Right forelimb (tissue), 1 donor: ENCODE data around the gene MORN3.
"Not testable (repeated sequence)": the region's sequence is repeated elsewhere in the genome, so short reads cannot be mapped to it uniquely, and the experiment has no call there.

Experiments used
- DNase-seq: peaks from one replicate; pipeline ENCODE4 v3.0.0-alpha.2; 2018

The MORN3 gene

GRCh38 chr12:121689430-121689829 is 20.0 kb upstream of the MORN3 start:
- DNase-seq = no peak

GRCh38 chr12:121688966-121689365 is 19.5 kb upstream of the MORN3 start:
- no peak for DNase-seq

GRCh38 chr12:121679661-121680197 is 10.3 kb upstream of the MORN3 start:
- DNase-seq = not testable (repeated sequence)

- no peak for DNase-seq
These were observed 9.4 kb upstream of the MORN3 start for GRCh38 chr12:121678716-121679300.

GRCh38 chr12:121678305-121678704 is 8.9 kb upstream of the MORN3 start:
- DNase-seq = no peak

- DNase-seq = no peak
These were observed 6.7 kb upstream of the MORN3 start for GRCh38 chr12:121676190-121676589.

- DNase-seq = peak; percentile 70
These were observed 3.6 kb upstream of the MORN3 start for GRCh38 chr12:121673013-121673511.

GRCh38 chr12:121668750-121669520 is 519 bp downstream of the MORN3 start:
- DNase-seq = peak; percentile 72

GRCh38 chr12:121666829-121667228 is 2.6 kb downstream of the MORN3 start:
- DNase-seq = not testable (repeated sequence)

- DNase-seq = no peak
These were observed 5.9 kb downstream of the MORN3 start for GRCh38 chr12:121663610-121663929.

- not testable (repeated sequence) for DNase-seq
These were observed 7.9 kb downstream of the MORN3 start for GRCh38 chr12:121661353-121662105.

- no peak for DNase-seq
These were observed 12.0 kb downstream of the MORN3 start for GRCh38 chr12:121657305-121658008.

GRCh38 chr12:121656122-121656521 is 13.3 kb downstream of the MORN3 start:
- no peak for DNase-seq

- DNase-seq = no peak
These were observed 15.5 kb downstream of the MORN3 start for GRCh38 chr12:121653999-121654398.

GRCh38 chr12:121652767-121653497 is 16.5 kb downstream of the MORN3 start:
- no peak for DNase-seq

GRCh38 chr12:121651320-121651719 is 18.1 kb downstream of the MORN3 start:
- DNase-seq = no peak

GRCh38 chr12:121649819-121650353 is 19.6 kb downstream of the MORN3 start:
- no peak for DNase-seq

- no peak for DNase-seq
These were observed 20.1 kb downstream of the MORN3 start for GRCh38 chr12:121649322-121649721.

- DNase-seq = no peak
These were observed 20.9 kb downstream of the MORN3 start for GRCh38 chr12:121648458-121649028.

- no peak for DNase-seq
These were observed 28.2 kb downstream of the MORN3 start for GRCh38 chr12:121641343-121641630.

- no peak for DNase-seq
These were observed 30.9 kb downstream of the MORN3 start for GRCh38 chr12:121638298-121639202.
